ENCODE measurements around the gene ACBD6.
A peak's percentile ranks its signal among the peaks of the same experiment; 100 is the strongest.

Gene ACBD6

DNA sequence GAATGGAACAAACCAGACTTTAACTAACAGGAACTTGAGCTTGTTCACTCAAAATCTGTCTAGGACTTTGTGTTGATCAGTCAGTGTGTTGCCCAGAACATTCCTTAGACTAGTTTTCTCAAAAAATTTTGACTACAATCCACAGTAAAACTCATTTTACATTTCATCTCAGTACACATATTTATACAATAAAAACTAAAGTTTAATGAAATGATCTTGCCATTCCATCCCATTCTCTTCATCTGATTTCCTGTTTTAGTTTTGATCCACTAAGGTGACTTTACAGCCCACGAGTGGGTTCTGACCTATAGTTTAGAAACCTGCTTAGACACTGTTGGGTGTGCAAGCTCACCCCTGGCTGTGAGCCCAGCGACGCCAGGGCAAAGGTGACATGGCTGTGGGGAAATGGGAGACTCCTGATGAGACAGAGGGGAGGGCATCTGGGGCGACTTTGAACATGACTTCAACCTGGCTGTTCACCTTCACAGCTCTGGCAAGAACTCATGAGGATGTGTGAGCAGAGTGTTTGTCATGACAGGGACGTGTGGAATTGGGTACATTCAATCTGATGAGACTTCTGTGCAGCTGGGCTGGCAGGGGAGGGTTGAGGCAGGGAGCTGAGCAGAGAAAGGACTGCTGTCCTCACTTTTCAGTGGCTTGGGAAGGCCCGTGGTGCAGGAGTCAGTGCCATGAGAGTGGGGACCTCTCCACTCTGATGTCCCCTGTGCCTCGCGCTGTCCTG is 231.7 kb downstream of the ACBD6 start:
- Histone ChIP-seq H3K27me3 (ENCODE audit: insufficient read depth, poor library complexity, severe bottlenecking) (no peaks in the 10 kb centered on the region), H3K27ac (replicated peaks) (no peak overlapping the region), H3K4me3 (replicated peaks; ENCODE audit: insufficient read depth, low read length) (no peak overlapping the region)
- TF ChIP-seq POLR2AphosphoS5 (IDR thresholded peaks at IDR 0.05; ENCODE audit: low read depth), result no peak; the same call in 1 of the 2 replicates
- TF ChIP-seq, protein P1, sequence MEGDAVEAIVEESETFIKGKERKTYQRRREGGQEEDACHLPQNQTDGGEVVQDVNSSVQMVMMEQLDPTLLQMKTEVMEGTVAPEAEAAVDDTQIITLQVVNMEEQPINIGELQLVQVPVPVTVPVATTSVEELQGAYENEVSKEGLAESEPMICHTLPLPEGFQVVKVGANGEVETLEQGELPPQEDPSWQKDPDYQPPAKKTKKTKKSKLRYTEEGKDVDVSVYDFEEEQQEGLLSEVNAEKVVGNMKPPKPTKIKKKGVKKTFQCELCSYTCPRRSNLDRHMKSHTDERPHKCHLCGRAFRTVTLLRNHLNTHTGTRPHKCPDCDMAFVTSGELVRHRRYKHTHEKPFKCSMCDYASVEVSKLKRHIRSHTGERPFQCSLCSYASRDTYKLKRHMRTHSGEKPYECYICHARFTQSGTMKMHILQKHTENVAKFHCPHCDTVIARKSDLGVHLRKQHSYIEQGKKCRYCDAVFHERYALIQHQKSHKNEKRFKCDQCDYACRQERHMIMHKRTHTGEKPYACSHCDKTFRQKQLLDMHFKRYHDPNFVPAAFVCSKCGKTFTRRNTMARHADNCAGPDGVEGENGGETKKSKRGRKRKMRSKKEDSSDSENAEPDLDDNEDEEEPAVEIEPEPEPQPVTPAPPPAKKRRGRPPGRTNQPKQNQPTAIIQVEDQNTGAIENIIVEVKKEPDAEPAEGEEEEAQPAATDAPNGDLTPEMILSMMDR (IDR thresholded peaks at IDR 0.05; ENCODE audit: insufficient read depth, low read length), result no peak
- no peak for TF ChIP-seq SPI1 (IDR thresholded peaks at IDR 0.05; ENCODE audit: borderline replicate concordance, low read depth)
- no peak for TF ChIP-seq GABPA (IDR thresholded peaks at IDR 0.05; ENCODE audit: low read depth)
- TF ChIP-seq, protein P2, sequence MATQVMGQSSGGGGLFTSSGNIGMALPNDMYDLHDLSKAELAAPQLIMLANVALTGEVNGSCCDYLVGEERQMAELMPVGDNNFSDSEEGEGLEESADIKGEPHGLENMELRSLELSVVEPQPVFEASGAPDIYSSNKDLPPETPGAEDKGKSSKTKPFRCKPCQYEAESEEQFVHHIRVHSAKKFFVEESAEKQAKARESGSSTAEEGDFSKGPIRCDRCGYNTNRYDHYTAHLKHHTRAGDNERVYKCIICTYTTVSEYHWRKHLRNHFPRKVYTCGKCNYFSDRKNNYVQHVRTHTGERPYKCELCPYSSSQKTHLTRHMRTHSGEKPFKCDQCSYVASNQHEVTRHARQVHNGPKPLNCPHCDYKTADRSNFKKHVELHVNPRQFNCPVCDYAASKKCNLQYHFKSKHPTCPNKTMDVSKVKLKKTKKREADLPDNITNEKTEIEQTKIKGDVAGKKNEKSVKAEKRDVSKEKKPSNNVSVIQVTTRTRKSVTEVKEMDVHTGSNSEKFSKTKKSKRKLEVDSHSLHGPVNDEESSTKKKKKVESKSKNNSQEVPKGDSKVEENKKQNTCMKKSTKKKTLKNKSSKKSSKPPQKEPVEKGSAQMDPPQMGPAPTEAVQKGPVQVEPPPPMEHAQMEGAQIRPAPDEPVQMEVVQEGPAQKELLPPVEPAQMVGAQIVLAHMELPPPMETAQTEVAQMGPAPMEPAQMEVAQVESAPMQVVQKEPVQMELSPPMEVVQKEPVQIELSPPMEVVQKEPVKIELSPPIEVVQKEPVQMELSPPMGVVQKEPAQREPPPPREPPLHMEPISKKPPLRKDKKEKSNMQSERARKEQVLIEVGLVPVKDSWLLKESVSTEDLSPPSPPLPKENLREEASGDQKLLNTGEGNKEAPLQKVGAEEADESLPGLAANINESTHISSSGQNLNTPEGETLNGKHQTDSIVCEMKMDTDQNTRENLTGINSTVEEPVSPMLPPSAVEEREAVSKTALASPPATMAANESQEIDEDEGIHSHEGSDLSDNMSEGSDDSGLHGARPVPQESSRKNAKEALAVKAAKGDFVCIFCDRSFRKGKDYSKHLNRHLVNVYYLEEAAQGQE (IDR thresholded peaks at IDR 0.05; ENCODE audit: insufficient replicate concordance, low read depth), result no peak
- no peak for DNase-seq (ENCODE audit: low read depth in 1 of 2, low spot score in 1 of 2)

DNA sequence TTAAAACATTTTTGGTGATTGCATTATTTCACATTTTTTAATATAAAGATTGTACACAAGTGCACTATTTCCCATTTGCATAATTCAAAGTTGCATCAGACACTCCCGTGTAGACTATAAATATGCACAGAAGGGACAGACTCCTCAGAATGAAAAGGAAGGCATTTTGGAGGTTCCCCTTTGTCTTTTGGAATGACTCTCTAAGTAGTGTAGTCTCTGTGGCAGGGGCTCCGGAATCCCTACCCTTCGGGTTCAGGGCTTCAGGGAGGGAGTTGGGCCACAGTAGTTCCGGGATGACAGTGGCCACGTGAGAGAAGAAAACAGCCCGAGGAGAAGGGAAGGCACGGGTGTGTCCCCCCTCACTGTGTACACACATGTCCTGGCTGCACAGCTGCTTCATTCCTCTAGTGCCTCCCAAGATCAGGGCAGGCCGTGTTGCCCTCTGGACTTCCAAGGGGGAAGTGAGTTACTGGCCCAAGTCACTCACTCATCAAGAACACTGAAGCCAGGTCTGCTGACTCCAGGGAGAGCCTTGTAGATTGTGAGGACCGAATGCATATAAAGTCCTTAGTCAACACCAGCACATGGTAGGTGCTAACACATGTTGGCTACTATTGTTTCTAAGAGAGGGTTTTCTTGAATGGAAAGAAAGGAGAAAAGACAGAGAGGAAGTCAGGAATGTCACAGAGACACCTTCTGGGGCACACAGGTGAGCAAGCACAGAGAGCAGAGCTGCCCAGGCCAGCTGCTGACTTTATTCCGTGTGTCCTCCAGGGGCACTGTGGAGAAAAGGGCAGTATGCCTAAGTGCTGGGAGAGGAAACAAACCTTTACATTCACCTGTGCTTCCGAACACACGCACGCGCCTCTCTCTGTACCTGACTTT is 232.5 kb downstream of the ACBD6 start:
- no peak for DNase-seq (ENCODE audit: low read depth in 1 of 2, low spot score in 1 of 2)
- no peaks in the 10 kb centered on the region for H3K27me3 ChIP-seq (ENCODE audit: insufficient read depth, poor library complexity, severe bottlenecking)
- no peak overlapping the region for H3K27ac ChIP-seq (replicated peaks)
- TF ChIP-seq, protein P1 (IDR thresholded peaks at IDR 0.05; ENCODE audit: insufficient read depth, low read length), result peak; percentile 31
- TF ChIP-seq, protein P2 (IDR thresholded peaks at IDR 0.05; ENCODE audit: insufficient replicate concordance, low read depth), result no peak
- H3K4me3 ChIP-seq (replicated peaks; ENCODE audit: insufficient read depth, low read length), result no peak overlapping the region

GRCh38 chr1:180268556-180269075 is 233.8 kb downstream of the ACBD6 start:
- Histone ChIP-seq H3K27me3 (ENCODE audit: insufficient read depth, poor library complexity, severe bottlenecking) (no peaks in the 10 kb centered on the region), H3K27ac (replicated peaks) (no peak overlapping the region), H3K4me3 (replicated peaks; ENCODE audit: insufficient read depth, low read length) (no peak overlapping the region)
- no peak for TF ChIP-seq SPI1 (IDR thresholded peaks at IDR 0.05; ENCODE audit: borderline replicate concordance, low read depth)
- TF ChIP-seq, protein P1 (IDR thresholded peaks at IDR 0.05; ENCODE audit: insufficient read depth, low read length), result no peak
- TF ChIP-seq, protein P2 (IDR thresholded peaks at IDR 0.05; ENCODE audit: insufficient replicate concordance, low read depth), result no peak
- no peak for TF ChIP-seq GABPA (IDR thresholded peaks at IDR 0.05; ENCODE audit: low read depth)
- no peak for TF ChIP-seq POLR2AphosphoS5 (IDR thresholded peaks at IDR 0.05; ENCODE audit: low read depth)
- DNase-seq (ENCODE audit: low read depth in 1 of 2, low spot score in 1 of 2), result no peak
